GM18868 (cell line): Measurements from ENCODE around the gene ASH1L.
"Not testable (repeated sequence)": the region's sequence is repeated elsewhere in the genome, so short reads cannot be mapped to it uniquely, and the experiment has no call there.

Experiments used
- ATAC-seq: cut with Tn5 transposase; IDR thresholded peaks from one replicate; pipeline ENCODE4 v1.9.1; 2021; ENCODE audit warnings: mild to moderate bottlenecking, moderate library complexity; ENCODE audit not compliant: unreplicated experiment

ASH1L gene

GRCh38 chr1:155455588-155456195 is 106.9 kb downstream of the ASH1L start:
- no peak for ATAC-seq

GRCh38 chr1:155454096-155454495 is 108.5 kb downstream of the ASH1L start:
- ATAC-seq = no peak

- no peak for ATAC-seq
Measured at GRCh38 chr1:155453141-155453540, 109.5 kb downstream of the ASH1L start.

- no peak for ATAC-seq
Measured at GRCh38 chr1:155451199-155451598, 111.4 kb downstream of the ASH1L start.

- ATAC-seq = not testable (repeated sequence)
Measured at GRCh38 chr1:155442431-155442830, 120.2 kb downstream of the ASH1L start.

DNA sequence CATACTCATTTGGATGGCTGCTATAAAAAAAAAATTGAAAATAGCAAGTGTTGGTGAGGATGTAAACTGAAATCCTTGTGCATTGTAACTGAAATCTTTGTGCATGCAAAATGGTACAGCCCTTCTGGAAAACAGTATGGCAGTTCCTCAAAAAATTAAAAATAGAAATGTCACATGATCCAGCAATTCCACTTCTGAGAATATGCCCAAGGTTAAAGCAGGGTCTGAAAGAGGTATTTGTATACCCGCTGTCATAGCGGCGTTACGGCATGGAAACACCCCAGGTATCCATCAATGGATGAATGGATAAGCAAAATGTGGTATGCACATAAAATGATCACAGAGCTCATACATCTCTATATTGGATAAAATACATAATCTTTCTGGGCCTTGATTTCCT is 125.2 kb downstream of the ASH1L start:
- no peak for ATAC-seq

DNA sequence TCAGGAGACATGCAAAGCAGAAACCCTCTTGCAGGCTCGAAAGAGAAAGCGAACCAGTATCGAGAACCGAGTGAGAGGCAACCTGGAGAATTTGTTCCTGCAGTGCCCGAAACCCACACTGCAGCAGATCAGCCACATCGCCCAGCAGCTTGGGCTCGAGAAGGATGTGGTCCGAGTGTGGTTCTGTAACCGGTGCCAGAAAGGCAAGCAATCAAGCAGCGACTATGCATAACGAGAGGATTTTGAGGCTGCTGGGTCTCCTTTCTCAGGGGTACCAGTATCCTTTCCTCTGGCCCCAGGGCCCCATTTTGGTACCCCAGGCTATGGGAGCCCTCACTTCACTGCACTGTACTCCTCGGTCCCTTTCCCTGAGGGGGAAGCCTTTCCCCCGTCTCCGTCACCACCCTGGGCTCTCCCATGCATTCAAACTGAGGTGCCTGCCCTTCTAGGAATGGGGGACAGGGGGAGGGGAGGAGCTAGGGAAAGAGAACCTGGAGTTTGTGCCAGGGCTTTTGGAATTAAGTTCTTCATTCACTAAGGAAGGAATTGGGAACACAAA is 128.7 kb downstream of the ASH1L start:
- not testable (repeated sequence) for ATAC-seq

DNA sequence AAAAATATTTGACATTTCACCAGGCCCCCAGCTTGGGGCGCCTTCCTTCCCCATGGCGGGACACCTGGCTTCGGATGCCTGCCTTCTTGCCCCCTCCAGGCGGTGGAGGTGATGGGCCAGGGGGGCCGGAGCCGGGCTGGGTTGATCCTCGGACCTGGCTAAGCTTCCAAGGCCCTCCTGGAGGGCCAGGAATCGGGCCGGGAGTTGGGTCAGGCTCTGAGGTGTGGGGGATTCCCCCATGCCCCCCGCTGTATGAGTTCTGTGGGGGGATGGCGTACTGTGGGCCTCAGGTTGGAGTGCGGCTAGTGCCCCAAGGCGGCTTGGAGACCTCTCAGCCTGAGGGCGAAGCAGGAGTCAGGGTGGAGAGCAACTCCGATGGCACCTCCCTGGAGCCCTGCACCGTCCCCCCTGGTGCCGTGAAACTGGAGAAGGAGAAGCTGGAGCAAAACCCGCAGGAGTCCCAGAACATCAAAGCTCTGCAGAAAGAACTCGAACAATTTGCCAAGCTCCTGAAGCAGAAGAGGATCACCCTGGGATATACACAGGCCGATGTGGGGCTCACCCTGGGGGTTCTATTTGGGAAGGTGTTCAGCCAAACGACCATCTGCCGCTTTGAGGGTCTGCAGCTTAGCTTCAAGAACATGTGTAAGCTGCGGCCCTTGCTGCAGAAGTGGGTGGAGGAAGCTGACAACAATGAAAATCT is 129.3 kb downstream of the ASH1L start:
- not testable (repeated sequence) for ATAC-seq

DNA sequence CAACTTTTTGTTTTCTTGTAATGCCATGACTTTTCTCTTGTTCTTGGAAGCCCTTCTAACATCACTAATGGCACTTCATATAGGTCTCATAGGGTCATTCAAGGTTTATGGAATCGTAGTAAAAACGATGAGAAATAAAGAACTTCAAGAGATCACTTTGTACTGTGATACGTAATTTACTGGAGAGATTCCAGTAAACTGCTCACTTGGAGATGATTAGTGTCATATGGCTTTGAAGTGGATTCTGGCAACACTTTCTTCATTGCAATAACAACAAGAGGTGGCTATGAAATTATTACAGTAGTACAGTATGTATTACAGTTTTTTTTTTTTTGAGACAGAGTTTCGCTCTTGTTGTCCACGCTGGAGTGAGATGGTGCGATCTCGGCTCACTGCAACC is 138.5 kb downstream of the ASH1L start:
- no peak for ATAC-seq

DNA sequence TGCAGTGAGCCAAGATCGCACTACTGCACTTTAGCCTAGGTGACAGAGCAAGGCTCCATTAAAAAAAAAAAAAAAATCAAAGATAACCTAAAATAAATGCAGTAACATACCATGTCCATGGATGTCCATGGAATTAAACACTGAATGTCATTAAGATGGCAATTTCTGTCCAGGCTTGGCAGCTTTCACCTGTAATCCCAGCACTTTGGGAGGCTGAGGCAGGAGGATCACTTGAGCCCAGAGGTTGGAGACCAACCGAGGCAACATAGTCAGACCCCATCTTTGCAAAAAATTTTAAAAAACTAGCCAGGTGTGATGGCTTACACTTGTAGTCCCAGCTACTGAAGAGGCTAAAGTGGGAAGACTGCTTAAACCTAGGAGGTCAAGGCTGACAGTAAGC is 141.8 kb downstream of the ASH1L start:
- no peak for ATAC-seq

DNA sequence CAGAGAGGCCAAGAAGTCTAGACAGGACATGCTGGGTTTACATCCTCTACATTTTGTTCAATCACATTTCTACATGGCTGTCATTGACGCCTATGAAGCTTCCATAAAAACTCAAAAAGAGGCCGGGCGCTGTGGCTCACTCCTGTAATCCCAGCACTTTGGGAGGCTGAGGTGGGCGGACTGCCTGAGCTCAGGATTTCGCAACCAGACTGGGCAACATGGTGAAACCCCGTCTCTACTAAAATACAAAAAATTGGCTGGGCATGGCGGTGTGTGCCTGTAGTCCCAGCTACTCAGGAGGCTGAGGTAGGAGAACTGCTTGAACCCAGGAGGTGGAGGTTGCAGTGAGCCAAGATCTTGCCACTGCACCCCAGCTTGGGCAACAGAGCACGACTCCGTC is 150.8 kb downstream of the ASH1L start:
- ATAC-seq = not testable (repeated sequence)

DNA sequence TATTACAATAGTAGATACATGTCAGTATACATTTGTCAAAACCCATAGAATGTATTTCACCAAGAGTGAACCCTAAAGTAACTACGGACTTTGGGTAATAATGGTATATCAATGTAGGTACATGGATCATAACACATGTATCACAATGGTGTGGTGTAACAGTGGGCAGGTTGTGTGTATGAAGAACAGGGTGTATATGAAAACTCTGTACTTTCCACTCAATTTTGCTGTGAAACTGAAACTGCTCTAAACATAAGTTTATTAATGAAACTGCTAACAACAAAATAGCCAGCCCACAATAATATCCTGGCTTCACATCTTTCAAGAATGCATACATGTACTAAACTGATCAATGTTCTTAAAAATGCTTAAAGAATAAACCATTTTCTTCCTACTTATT is 151.7 kb downstream of the ASH1L start:
- ATAC-seq = no peak

- ATAC-seq = no peak
Measured at GRCh38 chr1:155396874-155397476, 165.6 kb downstream of the ASH1L start.

DNA sequence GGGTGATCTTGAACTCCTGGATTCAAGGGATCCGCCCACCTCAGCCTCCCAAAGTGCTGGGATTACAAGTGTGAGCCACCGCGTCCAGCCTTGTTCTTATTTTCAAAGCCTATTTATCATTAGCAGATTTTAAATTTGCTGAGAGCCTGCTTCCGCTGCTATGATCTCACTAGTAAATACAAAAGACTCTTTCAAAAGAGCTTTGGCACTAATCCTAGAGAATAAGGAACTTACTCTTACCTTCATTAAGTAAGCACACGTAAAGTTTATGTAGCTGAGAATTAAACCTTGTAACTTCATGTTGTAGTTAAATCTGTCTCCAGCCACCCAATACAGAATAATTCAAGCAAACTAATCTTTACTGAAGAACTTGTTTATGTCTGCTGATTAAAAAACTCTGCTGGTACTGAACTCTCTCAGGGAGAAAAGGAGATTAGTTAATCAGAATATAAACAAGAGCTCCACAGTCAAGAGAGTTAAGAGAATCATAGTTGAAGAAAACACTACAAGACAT is 169.6 kb downstream of the ASH1L start:
- no peak for ATAC-seq

GRCh38 chr1:155389826-155390225 is 172.8 kb downstream of the ASH1L start:
- ATAC-seq = no peak

DNA sequence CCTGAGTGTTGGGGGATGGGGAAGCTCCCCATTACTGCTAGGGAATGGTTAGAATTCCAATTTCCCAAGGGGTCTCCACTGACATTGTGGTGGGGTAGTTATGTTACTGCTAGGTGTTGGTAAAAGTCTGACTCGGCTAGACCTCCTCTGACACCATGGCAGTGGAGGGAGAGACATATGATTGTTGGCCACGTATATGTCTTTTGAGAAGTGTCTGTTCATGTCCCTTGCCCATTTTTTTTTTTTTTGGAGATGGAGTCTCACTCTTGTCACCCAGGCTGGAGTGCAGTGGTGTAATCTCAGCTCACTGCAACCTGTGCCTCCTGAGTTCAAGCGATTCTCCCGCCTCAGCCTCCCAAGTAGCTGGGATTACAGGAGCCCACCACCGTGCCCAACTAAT is 176.8 kb downstream of the ASH1L start:
- ATAC-seq = not testable (repeated sequence)

DNA sequence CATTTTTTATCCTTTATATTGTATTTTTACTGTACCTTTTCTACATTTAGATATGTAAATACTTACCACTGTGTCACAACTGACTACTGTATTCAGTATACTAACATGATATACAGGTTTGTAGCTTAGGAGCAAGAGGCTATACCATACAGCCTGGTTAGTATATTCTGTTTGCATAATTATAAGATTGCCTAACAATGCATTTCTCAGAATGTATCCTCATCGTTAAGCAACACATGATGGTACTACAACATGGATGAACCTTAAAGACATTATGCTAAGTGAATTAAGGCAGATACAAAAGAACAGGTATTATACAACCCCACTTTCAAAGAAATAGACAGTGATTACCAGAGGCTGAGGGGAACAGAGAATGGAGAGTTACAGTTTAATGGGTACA is 179.2 kb downstream of the ASH1L start:
- ATAC-seq = no peak

GRCh38 chr1:155379631-155380090 is 182.9 kb downstream of the ASH1L start:
- ATAC-seq = no peak

DNA sequence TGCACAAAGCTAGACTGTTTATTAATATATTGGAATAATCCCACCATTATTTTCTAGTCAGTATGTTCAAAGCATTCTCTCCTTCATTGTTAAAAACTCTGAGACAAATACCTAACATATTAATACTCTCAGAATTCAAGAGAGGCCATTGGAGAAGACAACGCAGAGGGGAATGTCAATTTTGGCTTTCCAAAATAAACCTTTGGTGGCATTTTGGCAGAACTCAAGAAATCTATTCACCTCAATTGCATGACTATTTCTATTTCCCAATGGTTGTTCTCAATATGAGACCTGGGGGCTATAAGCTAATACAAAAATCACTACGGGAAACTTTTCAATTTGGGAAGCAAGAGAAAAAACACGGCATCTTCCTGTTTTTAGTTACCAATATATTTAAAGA is 183.4 kb downstream of the ASH1L start:
- ATAC-seq = no peak

DNA sequence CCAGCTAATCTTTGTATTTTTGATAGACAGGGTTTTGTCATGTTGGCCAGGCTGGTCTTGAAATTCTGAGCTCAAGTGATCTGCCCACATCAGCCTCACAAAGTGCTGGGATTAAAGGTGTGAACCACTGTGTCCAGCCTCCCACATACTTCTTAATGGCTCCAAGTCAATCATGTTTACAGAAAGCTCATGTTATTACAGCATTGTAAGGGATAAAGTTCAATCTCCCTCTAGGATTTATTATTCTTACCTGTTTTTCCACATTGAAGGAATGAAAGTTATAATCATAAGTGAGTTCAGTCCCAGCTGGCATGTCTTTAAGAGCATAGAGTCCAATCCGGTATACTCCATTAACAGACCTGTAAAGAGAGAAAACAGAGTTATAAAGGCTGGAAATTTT is 202.6 kb downstream of the ASH1L start:
- ATAC-seq = no peak

- ATAC-seq = no peak
Measured at GRCh38 chr1:155352631-155353030, 210.0 kb downstream of the ASH1L start.

GRCh38 chr1:155342842-155343241 is 219.8 kb downstream of the ASH1L start:
- no peak for ATAC-seq
